Activated effector memory CD4-positive, alpha-beta T cell treated with anti-CD3 and anti-CD28 coated beads, Interleukin-2, amount 50 U/mL, for 16 hours (primary cell): Measurements from ENCODE around the gene NUDT4.
A peak's percentile ranks its signal among the peaks of the same experiment; 100 is the strongest.

Source experiments
- DNase-seq: peaks from one replicate; pipeline ENCODE4 v3.0.0-alpha.2; 2020

The NUDT4 gene

DNA sequence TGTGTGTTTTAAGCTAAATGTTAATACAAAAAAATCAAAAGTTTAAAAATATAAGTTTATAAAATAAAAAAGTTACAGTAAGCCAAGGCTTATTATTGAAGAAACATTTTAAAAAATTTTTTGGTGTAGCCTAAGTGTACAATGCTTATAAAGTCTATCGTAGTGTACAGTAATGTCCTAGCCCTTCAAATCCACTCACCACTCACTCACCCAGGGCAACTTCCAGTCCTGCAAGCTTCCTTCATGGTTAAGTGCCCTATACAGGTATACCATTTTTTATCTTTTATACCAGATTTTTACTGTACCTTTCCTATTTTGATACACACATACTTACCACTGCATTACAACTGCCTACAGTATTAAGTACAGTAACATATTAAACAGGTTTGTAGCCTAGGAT is 52.1 kb downstream of the NUDT4 start:
- no peak for DNase-seq

DNA sequence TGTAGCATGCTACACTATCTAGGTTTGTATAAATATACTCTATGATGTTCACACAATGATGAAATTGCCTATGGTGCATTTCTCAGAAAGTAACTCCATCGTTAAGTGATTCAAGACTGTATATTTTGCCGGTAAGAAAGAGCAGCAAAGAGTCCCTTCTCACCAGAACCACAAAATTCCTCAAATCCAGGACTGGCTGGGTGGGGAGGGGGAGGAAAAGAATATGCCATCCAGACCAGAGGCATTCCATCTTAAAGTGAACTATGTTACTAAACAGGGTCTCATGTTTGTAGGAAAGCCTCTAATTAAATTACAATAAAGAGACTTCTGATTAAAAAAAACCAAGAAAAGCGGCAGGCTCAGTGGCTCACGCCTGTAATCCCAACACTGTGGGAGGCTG is 52.6 kb downstream of the NUDT4 start:
- no peak for DNase-seq

GRCh38 chr12:93432031-93432430 is 54.3 kb downstream of the NUDT4 start:
- peak; percentile 39 for DNase-seq

DNA sequence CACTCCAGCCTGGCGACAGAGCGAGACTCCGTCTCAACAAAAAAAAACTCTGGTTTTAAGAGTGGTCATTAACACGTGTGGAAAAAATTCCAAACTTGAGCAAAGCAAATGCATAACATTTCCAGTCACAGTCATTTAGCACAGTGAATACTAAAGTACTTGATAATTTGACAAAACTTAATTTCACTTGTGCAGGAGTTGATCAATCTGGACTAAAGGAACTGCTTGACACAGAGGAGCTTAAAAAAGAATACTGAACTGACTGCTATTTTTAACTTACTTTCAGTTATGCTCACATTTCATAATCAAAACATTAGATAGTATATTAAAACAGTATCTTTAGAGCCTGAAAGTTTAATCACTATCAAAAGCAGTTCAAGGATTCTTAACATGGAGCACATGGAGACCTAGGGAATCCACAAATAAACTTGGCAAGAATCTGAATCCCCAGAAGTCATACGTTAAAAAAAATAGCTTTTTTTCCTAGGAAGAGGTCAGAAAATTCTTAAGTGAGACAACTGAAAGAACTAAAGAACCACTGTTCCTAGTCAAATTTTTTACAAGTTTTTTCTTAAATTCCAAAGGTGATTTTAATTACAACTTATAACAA is 56.6 kb downstream of the NUDT4 start:
- DNase-seq, result no peak

DNA sequence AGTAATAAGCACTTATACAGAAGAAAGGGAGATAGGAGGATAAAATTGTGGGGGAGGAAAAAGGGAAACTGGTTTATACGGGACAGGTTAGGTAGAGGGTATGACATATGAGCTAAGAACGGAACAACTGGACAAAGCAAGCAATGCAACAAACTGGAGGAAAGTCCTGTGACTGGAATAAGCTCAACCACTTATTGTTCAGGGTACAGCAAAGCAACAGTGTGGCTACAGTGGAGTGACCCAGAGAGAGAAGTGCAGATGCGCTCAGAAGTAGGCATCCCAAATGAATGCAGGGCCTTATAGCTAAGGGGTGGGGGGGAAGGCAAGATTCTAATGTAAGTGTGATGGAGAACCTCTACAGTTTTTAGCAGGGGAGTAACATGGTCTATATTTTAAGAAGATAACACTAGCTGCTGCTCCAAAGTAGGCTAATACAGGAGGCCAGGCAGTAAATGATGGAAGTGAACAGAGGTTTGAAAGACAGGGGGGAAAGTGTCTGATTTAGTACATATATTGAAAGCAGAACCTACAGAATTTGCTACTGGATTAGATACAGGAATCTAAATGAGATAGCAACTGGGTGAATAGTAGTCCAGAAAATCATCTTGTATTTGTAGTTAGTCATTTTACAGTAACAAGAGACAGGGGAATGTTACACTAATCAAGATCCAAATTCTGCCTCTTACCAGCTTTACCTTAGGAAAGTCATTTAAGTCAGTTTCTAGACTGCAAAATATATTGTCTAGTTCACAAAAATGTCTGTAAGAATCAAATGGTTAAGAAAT is 60.7 kb downstream of the NUDT4 start:
- DNase-seq, result no peak

DNA sequence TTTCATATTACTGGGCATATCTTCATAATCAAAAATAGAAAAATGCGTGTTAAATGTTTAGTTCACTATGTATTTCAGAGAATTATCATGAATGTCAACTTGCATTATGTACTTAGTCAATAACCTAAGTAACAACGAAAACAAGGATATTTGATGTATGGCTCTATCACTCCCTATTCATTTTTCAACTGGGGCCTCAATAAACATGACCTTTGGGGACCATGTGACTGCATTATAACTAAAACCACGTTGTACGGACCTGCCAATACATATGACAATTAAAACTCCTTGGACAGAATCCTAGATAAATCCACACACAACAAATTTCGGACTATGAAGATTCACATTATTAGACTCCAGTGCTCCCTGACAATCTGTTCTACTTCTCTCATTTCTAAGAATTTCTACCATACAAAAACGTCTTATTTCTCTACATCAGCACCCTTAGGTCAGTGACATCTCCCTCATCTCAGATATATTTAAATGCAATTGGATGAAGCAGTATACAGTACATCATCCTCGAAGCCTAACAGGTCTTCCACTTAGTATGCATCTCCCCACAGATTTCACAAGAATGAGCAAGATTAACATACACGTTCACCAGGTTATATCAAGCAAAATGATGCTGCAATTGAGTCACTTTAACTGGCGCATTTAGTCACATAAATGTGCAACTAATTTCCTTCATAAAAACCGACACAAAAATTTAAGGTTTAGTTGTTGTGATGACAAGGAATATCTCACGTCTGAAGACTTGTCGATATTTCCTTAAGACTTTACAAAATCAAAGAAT is 62.5 kb downstream of the NUDT4 start:
- DNase-seq, result no peak

GRCh38 chr12:93441081-93441616 is 63.4 kb downstream of the NUDT4 start:
- DNase-seq, result peak; percentile 82

DNA sequence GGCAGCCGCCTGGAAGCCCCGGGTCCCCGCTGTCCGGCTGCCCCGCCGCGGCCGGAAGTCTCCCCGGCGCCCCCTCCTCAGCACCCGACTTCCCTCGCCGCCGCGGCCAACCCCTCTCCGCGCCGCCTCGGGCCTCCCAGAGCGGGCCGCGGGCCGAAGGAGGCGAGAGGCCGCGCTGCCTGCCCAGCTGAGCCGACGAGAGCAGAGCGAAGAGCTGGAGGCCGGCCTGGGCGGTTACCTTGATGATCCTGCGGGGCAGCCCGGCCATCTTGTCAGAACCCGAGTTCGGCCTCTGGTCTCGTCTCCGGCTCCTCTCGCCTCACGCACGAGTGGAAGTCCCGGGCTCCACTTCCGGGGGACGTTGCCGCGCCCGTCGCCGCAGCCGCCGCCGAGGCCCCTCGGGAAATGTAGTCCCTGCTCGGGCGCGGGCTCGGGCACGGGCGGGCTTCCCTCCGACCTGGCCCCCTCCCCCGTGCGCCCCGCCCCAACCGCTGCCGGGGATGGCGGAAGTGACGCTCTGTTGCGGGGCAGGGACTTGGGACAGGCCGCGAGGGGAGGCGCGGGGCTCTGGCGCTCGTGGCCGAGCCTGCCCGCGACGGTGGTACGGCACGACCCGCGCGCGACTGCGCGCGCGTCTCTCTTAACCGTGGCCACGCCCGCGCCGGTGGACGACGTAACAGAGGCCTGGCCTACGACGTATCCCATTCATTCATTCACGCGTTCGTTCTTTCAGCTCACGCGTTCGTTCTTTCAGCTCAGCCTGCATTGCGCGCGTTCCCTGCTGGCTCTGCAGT is 64.1 kb downstream of the NUDT4 start, which contains the start of gene UBE2N:
Gene UBE2N, minus strand, starts transcription at position 331 of the 794 bp plus-strand sequence. Its CDS starts 63 bp downstream, at position 268.
- peak; percentile 99 for DNase-seq

GRCh38 chr12:93442411-93443340 is 65.0 kb downstream of the NUDT4 start:
- DNase-seq, result no peak

GRCh38 chr12:93443576-93443975 is 65.9 kb downstream of the NUDT4 start:
- no peak for DNase-seq

DNA sequence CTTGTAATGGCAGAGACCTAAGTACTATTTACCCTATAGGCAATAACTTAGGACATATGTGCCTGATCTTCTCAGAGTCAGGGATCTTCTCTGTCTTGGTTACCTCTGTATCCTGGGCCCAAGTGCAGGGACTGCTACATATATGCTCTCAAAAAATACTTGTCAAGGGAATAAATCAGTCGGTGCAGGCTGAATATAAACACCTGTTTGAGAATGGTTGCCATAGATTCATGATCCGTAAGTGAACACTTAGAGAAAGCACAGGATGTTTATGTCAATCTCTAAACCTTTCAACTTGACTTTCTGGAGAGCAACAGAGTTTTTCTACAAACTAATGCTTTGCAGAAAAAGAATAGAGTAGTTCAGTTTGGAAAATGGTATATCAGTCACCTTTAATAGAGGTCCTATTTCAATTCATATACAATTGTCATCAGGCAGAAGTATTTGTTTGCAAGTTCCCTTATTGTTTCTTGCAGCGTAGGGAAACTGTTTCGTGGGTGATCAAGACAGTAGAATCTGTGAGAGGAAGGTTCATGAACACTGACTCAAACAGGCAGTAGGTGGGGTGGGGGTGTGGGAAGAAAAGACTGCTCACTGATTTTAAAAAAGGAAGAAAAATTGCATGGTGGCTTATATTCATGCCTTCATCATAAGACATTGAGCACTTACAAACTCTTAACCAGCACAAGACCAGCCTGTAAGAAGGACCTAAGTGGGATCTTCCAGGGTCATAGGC is 70.0 kb downstream of the NUDT4 start:
- no peak for DNase-seq

- peak; percentile 54 for DNase-seq
Measured at GRCh38 chr12:93448796-93449195, 71.1 kb downstream of the NUDT4 start.

- no peak for DNase-seq
Measured at GRCh38 chr12:93449277-93449676, 71.6 kb downstream of the NUDT4 start.

DNA sequence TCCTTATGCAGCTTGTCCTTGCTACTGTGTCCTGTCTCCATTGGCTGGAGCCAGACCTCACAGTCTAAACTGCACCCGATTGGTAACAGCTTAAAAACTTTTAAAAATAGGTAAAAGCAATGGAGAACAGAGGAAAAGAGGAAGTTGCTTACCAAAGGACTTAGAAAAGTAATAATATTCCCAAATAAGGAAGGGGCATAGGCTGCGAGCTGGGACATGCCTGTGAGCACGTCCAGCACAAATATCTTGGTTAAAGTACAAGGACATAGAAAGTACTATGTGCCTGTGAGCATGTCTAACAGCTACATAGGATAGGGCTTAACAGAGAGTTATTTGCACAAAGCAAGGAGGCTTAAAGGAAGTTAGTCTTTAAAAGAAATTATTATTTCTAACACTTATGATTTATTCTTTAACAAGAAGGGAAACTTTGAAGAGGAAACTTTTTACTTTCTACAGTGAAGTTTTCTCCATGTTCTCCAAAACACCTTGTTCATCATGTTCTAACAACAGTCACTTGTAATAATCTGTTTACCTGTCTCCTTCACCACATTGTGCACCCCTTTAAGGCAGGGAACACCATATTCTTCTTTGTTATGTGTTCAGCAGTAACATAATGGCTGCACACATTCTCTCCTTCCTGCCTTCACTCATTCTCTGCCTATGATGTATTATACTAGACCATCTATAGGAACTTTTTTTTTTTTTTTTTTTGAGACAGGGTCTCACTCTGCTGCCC is 73.9 kb downstream of the NUDT4 start:
- no peak for DNase-seq

GRCh38 chr12:93453633-93454032 is 75.9 kb downstream of the NUDT4 start:
- DNase-seq, result no peak

DNA sequence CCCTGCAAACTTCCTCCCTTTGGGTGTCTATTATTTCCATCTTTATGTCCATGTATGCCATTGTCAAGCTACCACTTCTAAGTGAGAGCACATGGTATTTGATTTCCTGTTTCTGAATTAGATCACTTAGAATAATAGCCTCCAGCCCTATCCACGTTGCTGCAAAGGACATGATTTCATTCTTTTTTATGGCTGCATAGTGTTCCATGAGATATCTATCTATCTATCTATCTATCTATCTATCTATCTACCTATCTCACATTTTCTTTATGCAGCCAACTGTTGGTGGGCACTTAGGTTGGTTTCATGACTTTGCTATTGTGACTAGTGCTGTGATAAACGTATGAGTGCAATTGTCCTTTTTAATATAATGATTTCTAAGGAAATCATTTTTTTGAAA is 78.4 kb downstream of the NUDT4 start:
- no peak for DNase-seq
